GM18909 (cell line): ENCODE results near the gene KRTAP20-1.

ENCODE experiments used
- ATAC-seq: cut with Tn5 transposase; IDR thresholded peaks from one replicate; pipeline ENCODE4 v1.9.1; 2021; ENCODE audit warnings: mild to moderate bottlenecking; ENCODE audit not compliant: unreplicated experiment, poor library complexity

Gene KRTAP20-1

DNA sequence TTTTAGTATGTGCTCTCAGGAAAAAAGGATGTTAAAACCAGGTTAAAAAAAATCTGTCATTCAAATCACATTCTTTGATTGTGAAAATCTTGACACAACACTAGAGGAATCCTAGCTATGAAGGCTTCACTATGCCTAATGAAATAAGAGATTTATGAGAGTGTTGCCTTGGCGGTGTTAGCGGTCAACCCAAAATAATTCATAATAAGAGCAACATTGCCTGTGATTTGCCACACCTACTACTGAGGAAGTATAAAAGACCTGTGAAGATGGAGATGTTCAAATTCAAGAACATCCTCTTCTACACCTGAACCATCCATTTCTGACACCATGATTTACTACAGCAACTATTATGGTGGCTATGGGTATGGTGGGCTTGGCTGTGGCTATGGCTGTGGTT lies at the start of gene KRTAP20-1:
Gene KRTAP20-1, plus strand, starts transcription at position 301 of the 400 bp plus-strand sequence. Its CDS starts 30 bp downstream, at position 331.
- no peak for ATAC-seq

DNA sequence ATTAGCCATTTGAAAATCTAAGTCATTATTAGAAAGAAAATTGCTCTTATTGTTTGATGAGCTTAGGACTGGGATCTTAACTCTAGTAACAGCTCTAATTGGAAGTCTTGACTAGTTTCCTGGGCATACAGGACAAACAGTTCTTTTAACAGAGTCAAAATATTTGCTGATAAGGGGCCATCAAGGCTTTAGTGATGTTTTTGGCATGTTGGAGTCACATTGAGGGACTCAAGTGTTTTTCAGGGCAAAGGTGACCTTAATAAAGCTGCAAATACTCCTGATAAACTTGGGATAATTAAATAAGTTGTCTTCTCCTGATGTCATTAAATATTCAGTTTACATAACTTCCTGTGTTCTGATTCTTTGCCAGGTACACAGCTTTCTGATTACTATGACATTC lies 48.6 kb upstream of the KRTAP20-1 start:
- no peak for ATAC-seq

DNA sequence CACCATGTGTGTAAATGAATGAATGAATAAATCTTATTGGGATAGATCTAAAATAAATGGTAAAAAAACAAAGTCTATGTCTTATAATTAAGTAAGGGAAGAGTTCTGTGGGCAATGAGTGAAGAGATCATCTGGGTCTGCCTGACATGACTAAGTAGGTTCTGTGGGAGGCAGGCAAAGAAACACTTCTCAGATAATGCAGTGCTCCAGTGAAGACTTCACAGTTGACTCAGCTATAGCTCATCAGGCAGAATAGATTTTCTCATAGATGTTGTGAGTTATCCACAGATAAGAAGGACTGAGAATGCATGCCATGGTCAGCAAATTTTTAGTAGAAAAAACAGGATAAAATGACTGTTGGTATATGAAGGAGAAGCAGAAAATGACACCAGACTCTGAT lies 38.5 kb upstream of the KRTAP20-1 start:
- ATAC-seq = no peak

DNA sequence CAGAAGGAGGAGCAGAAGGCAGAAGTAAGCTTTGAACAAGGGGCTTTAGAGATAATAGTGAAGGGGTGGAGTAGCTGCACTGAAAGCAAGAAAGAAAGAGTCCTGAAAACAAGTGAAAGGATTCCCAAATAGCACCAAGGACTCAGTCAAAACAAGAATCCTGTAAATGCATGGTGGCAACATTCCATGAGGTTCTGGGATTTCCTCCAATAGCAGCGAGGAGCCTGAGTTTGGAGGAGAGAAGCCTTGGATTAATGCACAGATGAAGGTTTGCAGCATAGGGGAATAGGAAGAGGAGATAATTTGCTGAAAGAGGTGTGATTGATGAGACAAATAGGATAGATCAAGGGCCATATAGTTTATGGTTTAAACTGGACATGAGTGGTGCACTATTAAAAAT lies 36.9 kb upstream of the KRTAP20-1 start:
- no peak for ATAC-seq

DNA sequence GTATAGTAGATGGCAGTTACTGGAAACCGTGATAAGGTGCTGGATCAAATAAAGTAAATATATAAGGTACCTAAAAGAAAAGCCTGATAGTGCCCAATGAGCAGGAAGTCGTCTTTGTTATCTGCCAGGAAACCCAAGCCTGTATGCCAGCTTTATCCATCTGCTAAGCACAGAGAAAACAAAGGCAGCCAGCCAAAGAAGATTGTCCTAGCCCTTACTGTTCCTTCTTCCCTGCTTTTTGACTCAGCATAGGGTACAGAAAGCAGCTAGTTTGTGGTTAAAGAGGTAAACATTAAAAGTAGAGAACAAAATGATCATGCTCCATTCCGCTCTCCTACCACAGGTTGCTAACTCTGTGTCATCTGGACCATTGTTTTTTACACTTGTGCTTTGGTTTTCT lies 36.1 kb upstream of the KRTAP20-1 start:
- no peak for ATAC-seq

DNA sequence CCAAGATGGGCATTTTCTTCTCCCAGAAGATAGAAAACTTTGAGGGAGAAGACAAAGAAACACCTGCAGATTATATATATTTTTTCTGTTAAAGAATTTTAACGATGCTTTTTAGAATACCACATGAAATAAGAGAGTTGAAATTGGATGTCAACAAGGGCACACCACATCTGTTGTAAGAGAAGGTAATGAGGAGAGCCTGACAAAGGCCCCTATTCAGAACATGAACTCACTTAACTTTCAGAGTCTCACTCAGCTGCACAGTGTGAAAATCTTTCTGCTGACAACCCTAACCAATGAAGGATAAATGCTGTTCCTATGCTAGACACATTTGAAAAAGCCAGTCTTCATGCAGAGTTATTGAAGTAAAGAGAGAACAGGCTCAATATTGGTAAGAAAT lies 33.4 kb upstream of the KRTAP20-1 start:
- ATAC-seq = no peak

DNA sequence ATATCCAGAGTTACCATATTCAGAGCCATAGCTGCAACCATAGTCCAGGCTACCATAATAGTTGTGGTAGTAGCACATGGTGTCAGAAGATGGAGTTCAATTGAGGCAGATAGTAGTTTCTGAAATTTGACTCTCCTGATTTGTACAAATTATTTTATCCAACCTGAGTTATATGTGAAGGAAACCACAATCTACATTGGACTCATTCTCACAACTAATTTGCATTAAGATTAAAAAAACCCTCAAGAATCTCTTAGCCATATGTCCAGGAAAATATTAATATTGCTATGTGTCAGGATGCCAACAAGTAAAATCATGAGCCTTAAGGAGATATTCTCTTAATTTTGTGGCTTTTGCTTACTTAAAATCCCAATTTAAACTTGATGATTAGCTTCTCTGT lies 25.9 kb upstream of the KRTAP20-1 start, which contains the start of gene KRTAP22-2:
Gene KRTAP22-2, minus strand, starts transcription at position 101 of the 400 bp plus-strand sequence.
- ATAC-seq = no peak

GRCh38 chr21:30592140-30592539 lies 24.1 kb upstream of the KRTAP20-1 start, which contains the start of gene KRTAP6-3:
Gene KRTAP6-3, plus strand, starts transcription at chr21:30592440. Its CDS starts 6 bp downstream, at chr21:30592446.
- ATAC-seq = no peak

DNA sequence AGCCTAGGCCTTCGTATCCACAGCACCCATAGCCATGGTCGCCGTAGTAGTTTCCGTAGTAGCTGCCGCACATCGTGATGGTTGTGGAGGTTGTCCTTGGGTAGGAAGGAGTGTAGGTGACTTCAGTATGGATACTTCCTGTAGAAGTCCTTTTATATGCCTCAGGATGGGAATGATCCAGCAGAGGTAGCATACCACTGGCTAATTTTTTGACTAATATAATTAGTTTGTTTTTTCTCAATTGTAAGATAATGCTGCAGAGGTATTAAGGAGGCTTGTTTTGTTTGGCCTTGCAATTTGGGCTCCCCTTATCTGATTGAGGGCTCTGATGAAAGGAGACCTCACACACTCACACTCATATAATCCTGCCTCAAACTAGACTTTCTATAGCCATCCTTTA lies 17.4 kb upstream of the KRTAP20-1 start, which contains the start of gene KRTAP6-2:
Gene KRTAP6-2, minus strand, starts transcription at position 101 of the 400 bp plus-strand sequence. Its CDS starts 28 bp downstream, at position 73.
- ATAC-seq = no peak

GRCh38 chr21:30600787-30601186 lies 15.4 kb upstream of the KRTAP20-1 start, which contains the start of gene KRTAP22-1:
Gene KRTAP22-1, plus strand, starts transcription at chr21:30601087.
- no peak for ATAC-seq

DNA sequence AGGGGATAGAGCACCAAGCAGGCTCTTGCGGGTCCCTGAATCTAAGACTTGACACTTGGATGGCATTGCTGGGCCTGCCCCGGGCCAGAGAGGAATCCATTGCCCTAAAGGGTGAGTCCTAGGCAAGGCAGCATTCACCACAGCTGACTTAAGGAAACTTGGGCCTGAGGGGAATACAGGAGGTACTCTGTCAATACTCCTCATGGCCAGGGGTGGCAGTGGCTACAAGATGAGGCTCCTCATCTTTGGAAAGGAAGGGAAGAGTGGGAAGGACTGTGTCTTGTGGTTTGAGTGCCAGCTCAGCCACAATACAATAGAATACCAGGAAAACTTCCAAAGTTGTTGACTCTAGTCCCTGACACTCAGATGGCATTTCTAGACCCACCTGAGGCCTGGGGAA lies 10.3 kb upstream of the KRTAP20-1 start:
- ATAC-seq = no peak

DNA sequence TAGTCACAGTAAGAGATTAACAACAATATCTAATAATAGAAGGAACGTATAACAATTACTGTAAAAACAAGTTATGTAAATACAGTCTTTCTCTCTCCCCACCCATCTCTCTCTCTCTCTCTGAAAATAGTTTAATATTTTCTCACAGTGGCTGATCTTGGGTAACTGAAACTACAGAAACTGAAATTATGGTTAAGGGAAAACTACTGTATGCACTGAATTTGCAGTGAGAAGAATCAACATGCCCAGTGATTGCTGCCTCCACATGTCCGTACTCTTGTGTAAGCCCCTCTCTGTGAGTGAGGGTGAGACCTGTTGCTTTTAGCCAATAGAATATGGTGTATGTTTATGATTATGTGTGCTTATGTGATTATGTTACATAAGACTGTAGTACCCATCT lies 4.1 kb upstream of the KRTAP20-1 start:
- no peak for ATAC-seq

DNA sequence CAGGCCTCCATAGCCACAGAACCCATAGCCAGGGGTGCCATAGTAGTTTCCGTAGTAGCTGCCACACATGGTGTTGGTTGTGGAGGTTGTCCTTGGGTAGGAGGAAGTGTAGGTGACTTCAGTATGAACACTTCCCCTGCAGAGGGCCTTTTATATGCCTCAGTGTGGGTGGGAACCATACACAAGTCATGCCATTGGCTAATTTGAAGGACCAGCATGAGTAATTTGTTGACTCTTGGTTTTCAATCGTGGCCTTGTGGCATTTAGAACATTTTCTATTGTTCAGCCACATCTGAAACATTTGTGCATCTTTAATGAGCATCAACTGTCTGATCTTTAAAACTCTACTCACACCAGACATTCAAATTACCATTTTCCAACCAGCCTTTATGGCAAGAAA lies 2.4 kb upstream of the KRTAP20-1 start, which contains the start of gene KRTAP6-1:
Gene KRTAP6-1, minus strand, starts transcription at position 95 of the 400 bp plus-strand sequence. Its CDS starts 26 bp downstream, at position 69.
- ATAC-seq = no peak

GRCh38 chr21:30615199-30615598 lies 1.0 kb upstream of the KRTAP20-1 start:
- no peak for ATAC-seq

DNA sequence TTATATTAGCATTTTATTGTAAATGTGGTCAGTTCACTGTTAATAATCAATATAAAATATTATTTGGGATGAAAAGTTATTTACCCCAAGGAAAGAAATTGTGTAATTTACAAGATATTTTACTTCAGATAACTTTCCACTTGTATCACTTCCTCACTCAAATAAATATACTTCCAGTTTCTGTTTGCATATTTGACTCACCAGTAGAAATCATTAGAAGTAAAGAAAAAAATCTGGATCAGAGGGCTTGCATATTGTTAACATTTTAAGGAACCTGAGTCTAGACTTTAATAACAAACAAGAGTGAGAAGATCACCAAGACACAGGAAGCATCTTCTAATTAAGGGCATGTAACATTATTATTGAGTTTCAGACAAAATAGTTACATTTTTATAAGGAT lies 3.9 kb downstream of the KRTAP20-1 start:
- ATAC-seq = no peak

DNA sequence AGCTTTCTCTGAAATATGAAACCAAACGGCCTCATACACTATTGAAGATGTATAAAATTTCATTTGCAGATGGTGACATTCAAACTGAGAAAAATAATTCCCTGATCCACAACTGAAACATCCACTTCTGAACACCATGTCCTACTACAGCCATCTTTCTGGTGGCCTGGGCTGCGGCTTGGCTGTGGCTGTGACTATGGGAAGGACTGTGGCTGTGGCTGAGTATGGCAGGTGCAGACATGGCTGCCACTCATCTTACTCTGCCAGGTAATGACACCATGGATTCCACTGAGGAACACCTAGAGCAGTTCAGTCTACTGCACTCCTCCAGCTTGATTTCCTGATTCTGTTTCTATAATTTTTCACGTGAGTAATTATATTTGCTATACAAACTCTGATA lies 4.3 kb downstream of the KRTAP20-1 start, which contains the start of gene KRTAP20-4:
Gene KRTAP20-4, plus strand, starts transcription at position 106 of the 400 bp plus-strand sequence.
- no peak for ATAC-seq

- ATAC-seq = no peak
Measured at GRCh38 chr21:30623362-30623761, 7.1 kb downstream of the KRTAP20-1 start.

DNA sequence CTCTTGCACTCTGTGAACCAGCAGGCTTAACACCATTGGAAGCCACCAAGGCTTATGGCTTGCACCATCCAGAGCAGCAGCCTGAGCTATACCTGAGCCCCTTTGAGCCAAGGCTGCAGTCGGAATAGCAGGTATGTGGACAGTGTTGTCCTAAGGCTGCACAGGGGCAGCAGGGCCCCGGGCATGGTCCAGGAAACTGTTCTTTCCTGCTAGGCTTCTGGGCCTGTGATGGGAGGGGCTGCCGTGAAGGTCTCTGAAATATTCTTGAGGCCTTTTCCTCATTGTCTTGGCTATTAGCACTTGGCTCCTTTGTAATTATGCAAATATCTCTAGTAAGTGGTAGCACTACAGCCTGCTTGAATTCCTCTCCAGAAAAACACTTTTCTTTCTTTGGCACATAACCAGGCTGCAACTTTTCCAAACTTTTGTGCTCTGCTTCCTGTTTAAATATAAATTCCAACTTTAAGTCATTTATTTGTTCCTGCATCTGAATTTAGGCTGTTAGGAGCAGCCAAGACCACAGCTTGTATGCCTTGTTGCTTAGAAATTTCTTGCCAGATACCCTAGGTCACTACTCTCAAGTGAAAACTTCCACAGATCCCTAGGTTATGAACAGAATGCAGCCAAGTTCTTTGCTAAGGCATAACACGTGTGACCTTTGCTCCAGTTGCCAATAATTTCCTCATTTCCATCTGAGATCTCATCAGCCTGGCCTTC lies 9.4 kb downstream of the KRTAP20-1 start:
- ATAC-seq = no peak

DNA sequence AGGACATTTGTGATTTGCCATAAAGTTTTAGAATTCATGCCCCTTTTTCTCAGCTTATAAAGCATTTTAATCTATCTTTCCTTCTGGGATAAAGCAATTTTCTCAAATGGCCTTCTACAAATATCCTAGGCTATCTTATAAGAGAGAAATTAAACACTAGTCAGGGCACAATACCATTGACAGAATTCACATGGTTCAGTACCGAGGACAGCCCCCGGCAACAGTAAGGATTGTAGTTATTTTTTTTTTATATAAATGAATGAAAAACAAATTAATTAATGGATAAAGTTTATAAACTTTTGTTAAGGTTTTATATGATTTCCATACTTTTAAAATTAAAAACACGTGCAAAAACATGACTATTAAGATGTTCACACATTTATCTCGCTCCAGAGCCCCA lies 11.9 kb downstream of the KRTAP20-1 start:
- ATAC-seq = no peak

DNA sequence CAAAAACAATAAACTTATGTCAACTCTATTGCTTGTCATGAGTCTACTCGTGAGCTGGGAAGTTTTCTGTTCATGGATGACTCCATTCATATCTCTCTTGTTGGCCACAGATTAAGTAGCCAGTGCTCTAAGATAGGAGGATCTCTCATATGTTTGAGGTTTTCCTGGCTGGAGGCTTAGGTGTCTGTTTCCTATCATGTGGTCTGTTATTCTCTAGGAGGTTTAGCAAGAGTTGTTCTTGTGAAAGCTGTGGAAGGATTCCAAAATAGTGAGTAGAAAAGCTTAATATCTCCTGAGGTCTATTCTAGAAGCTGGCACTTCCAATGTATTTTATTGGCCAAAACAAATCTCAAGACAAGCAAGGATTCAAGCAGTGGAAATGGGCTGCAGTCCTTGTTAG lies 13.0 kb downstream of the KRTAP20-1 start:
- no peak for ATAC-seq

DNA sequence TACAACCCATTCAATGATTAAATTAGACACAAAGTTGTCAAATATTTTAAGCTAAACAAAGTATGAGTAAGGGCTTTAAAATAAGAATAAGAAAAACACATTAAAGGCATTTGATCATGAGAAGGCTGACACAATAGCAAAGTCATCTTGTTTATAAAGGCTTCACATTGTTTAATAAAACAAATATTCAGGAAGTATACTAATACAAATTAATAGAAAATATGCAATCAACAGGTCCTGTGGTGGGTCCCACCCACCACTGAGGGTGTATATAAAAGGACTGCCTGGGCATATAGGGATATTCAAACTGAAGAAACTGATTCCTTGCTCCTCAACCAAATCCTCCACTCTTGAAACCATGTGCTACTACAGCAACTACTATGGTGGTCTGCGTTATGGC lies 18.7 kb downstream of the KRTAP20-1 start, which contains the start of gene KRTAP20-2:
Gene KRTAP20-2, plus strand, starts transcription at position 301 of the 400 bp plus-strand sequence. Its CDS starts 58 bp downstream, at position 359.
- ATAC-seq = no peak

- ATAC-seq = no peak
Measured at GRCh38 chr21:30638686-30639085, 22.5 kb downstream of the KRTAP20-1 start.
